Mesendoderm (in vitro differentiated cells): ENCODE results near the gene TBXA2R.
"Not testable (repeated sequence)": the region's sequence is repeated elsewhere in the genome, so short reads cannot be mapped to it uniquely, and the experiment has no call there.

Experiments
- DNase-seq: peaks from one replicate; pipeline ENCODE4 v3.0.0; 2013
- H2AK5ac ChIP-seq: 2 replicates; pipeline ENCODE4 v1.6.1; 2013; ENCODE audit warnings: low read length, inconsistent platforms
- H2BK120ac ChIP-seq: 2 replicates; pipeline ENCODE4 v1.6.1; 2013; ENCODE audit warnings: low read depth, mild to moderate bottlenecking, low read length, moderate library complexity, mixed read lengths
- H2BK15ac ChIP-seq: replicated peaks from 2 replicates; pipeline ENCODE4 v1.6.1; 2013; ENCODE audit warnings: low read depth, mild to moderate bottlenecking, moderate library complexity
- H2BK5ac ChIP-seq: 2 replicates; pipeline ENCODE4 v1.6.1; 2013; ENCODE audit warnings: low read length, inconsistent platforms
- H3K18ac ChIP-seq: 2 replicates; pipeline ENCODE4 v1.6.1; 2013; ENCODE audit warnings: mild to moderate bottlenecking, low read length, mixed read lengths
- H3K23ac ChIP-seq: one replicate; pipeline ENCODE4 v1.6.1; 2013; ENCODE audit warnings: low read length
- H3K27ac ChIP-seq: 2 replicates; pipeline ENCODE4 v1.5.1; 2013; ENCODE audit warnings: low read depth, mild to moderate bottlenecking, inconsistent platforms, low read length, moderate library complexity
- H3K27me3 ChIP-seq: 2 replicates; pipeline ENCODE4 v1.6.1; 2013; ENCODE audit warnings: low read length, control low read depth, mild to moderate bottlenecking, inconsistent platforms; ENCODE audit not compliant: insufficient read depth, poor library complexity
- H3K36me3 ChIP-seq: 2 replicates; pipeline ENCODE4 v1.6.1; 2013; ENCODE audit warnings: low read length, inconsistent platforms; ENCODE audit not compliant: control insufficient read depth, insufficient read depth
- H3K4ac ChIP-seq: one replicate; pipeline ENCODE4 v1.6.1; 2013; ENCODE audit warnings: low read depth, mild to moderate bottlenecking, low read length, moderate library complexity
- H3K4me1 ChIP-seq: 2 replicates; pipeline ENCODE4 v1.6.1; 2013; ENCODE audit warnings: low read depth, low read length, inconsistent platforms; ENCODE audit not compliant: control insufficient read depth
- H3K4me2 ChIP-seq: 2 replicates; pipeline ENCODE4 v1.6.1; 2013; ENCODE audit warnings: low read length
- H3K4me3 ChIP-seq: 2 replicates; pipeline ENCODE4 v1.5.1; 2013; ENCODE audit warnings: mild to moderate bottlenecking, low read length
- H3K56ac ChIP-seq: one replicate; pipeline ENCODE4 v1.6.1; 2013; ENCODE audit warnings: low read length
- H3K79me1 ChIP-seq: 2 replicates; pipeline ENCODE4 v1.6.1; 2013; ENCODE audit warnings: low read length, inconsistent platforms
- H3K79me2 ChIP-seq: 2 replicates; pipeline ENCODE4 v1.6.1; 2013; ENCODE audit warnings: mild to moderate bottlenecking, low read length; ENCODE audit not compliant: control insufficient read depth, insufficient read depth
- H3K9ac ChIP-seq: 2 replicates; pipeline ENCODE4 v1.6.1; 2013; ENCODE audit warnings: low read length, inconsistent platforms
- H4K5ac ChIP-seq: one replicate; pipeline ENCODE4 v1.6.1; 2013; ENCODE audit warnings: low read length
- H4K8ac ChIP-seq: one replicate; pipeline ENCODE4 v1.6.1; 2013; ENCODE audit warnings: low read depth, mild to moderate bottlenecking, control low read depth, low read length, moderate library complexity
- WGBS: extraction: QIAGEN DNeasy Blood & Tissue Kit; methylation state at CpG from one replicate; pipeline ENCODE4 v1.1.7; 2013; ENCODE audit warnings: low lambda C conversion rate, missing lambda C conversion rate; ENCODE audit not compliant: insufficient coverage; ENCODE audit errors: extremely low coverage; 5-methylcytosine and 5-hydroxymethylcytosine counted together

TBXA2R gene

DNA sequence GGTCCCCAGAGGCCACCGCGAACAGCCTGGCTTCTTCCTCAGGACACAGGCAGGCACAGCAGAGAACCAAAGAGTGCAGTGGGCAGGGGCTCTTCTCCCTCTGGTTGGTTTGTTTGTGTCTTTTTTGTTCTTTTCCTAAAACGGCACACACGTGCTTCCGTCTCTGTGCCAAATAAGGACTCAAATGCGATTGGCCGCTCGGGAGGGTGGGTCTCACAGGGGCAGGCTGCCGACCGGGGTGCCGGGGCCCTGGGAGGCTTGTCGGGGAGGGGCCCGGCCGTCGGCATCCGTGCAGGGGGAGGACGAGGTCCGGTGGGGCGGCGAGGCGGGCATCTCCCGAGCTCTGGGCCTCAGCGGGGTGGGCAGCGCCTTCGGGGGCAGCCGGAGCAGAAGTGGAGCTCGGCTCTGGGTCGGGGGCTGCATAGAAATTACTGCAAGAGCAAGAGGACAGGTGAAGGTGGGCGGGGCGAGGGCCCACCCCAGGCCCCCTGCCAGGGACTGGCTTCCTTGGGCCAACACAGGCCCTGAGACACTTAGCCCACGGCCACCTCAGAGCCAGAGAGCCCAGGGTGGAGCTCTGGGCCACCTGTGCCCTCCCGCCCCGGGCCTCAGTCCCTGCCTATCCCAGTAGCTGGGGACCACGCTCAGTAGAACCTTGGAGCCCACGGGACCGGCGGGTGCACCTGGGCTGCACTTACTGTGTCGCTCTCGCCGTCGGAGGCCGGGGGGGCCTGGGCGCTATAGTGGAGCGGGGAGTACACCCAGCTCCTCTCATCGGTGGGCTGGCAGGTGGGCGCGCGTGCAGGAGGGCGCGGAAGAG, 26.3 kb upstream of the TBXA2R start:
- no peak overlapping the region for H4K5ac ChIP-seq
- H2BK120ac ChIP-seq: no peak overlapping the region
- WGBS: no CpG with 5 or more reads among the region's 50 CpGs
- H3K4ac ChIP-seq: no peak overlapping the region
- H3K9ac ChIP-seq: no peak overlapping the region
- DNase-seq: no peak
- H3K56ac ChIP-seq: no peak overlapping the region
- H3K27me3 ChIP-seq: no peaks in the 10 kb centered on the region
- H3K18ac ChIP-seq: no peak overlapping the region
- H3K4me3 ChIP-seq: no peak overlapping the region
- no peak overlapping the region for H2BK5ac ChIP-seq
- H4K8ac ChIP-seq: no peak overlapping the region
- H3K23ac ChIP-seq: no peak overlapping the region
- H3K4me1 ChIP-seq: no peaks in the 10 kb centered on the region
- H3K36me3 ChIP-seq: no peaks in the 10 kb centered on the region
- H3K4me2 ChIP-seq: no peak overlapping the region
- no peaks in the 10 kb centered on the region for H3K79me2 ChIP-seq
- H3K27ac ChIP-seq: no peak overlapping the region
- H2BK15ac ChIP-seq: no peak overlapping the region
- no peaks in the 10 kb centered on the region for H3K79me1 ChIP-seq
- no peak overlapping the region for H2AK5ac ChIP-seq

DNA sequence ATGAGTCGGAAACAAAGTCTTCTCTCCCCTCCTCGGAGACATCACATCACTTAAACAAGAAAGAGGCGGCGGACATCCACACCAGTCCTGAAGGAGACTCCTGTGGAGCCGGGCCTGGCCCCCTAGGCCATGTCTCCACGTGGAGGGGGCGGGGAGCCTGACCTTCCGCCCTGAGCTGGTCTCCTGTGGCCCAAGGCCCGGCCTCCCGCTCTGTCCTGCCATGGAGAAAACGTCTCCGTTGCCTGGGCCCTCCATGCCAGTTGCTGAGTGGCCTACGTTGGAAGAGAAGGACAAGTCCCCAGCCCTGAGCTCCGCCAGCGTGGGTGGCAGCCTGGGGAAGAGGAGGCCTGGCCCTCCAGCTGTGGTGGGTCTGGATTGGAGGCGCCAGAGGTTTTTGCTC, 25.4 kb upstream of the TBXA2R start:
- Histone ChIP-seq H3K56ac (no peak overlapping the region), H4K8ac (no peak overlapping the region), H2BK15ac (no peak overlapping the region), H3K79me2 (no peaks in the 10 kb centered on the region), H4K5ac (no peak overlapping the region), H3K4me2 (no peak overlapping the region), H3K79me1 (no peaks in the 10 kb centered on the region), H2AK5ac (no peak overlapping the region), H3K27ac (no peak overlapping the region), H3K27me3 (no peaks in the 10 kb centered on the region), H2BK120ac (no peak overlapping the region), H3K4me3 (no peak overlapping the region), H2BK5ac (no peak overlapping the region), H3K9ac (no peak overlapping the region), H3K36me3 (no peaks in the 10 kb centered on the region), H3K4me1 (no peaks in the 10 kb centered on the region), H3K4ac (no peak overlapping the region), H3K18ac (no peak overlapping the region), H3K23ac (no peak overlapping the region)
- no peak for DNase-seq
- WGBS: no CpG with 5 or more reads among the region's 16 CpGs

DNA sequence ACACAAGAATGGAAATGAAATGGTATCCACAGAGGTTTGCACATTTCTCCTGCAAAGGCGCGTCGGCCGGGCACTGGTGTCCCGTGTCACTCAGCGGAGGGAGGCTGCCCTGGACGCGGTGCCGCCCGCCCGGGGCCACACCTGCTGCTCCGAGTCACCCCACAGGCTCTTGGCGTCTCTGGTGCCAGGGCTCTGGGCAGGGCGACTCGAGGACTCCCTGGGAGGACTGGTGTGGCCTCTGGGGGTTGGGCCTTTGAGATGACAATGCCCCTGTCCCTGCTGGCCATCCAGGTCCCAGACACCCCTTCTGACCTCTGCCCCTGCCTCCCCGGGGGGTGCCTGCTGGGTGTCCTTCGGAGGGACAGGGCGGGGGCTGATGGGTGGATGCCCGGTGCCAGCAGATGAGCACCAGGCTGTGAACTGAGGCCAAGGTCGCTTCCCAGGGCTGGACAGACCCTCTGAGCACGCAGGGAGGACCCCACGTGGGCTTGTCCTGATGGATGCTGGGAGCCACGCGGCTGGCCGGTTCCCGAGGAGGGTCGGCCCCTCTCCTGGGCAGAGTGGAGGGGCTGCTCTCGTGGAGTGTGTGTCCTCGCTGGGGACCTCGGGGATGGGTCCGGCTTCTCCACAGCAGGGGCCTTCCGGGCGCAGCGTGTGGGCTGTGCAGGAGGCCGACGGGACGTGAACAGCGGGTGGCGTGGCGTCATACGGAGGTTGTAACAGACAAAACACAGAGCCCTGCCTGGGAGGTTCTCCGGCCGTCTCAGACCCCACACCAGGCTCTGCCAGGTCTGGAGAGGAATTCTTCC, 24.6 kb upstream of the TBXA2R start:
- peaks cover 3% of the 10 kb centered on the region for H3K79me2 ChIP-seq
- no peak overlapping the region for H3K23ac ChIP-seq

GRCh38 chr19:3628766-3629165, 22.1 kb upstream of the TBXA2R start:
- H3K4me3 ChIP-seq, H3K56ac ChIP-seq, H2AK5ac ChIP-seq, H3K9ac ChIP-seq, H3K36me3 ChIP-seq, H3K27me3 ChIP-seq, H3K18ac ChIP-seq, H3K4me1 ChIP-seq, H2BK5ac ChIP-seq, H3K4me2 ChIP-seq, H2BK120ac ChIP-seq, DNase-seq, H3K23ac ChIP-seq, H4K5ac ChIP-seq, H4K8ac ChIP-seq, H3K4ac ChIP-seq, H2BK15ac ChIP-seq, H3K27ac ChIP-seq: not testable (repeated sequence)
- Histone ChIP-seq H3K79me2 (peaks cover 22% of the 10 kb centered on the region), H3K79me1 (peaks cover 11% of the 10 kb centered on the region)
- no CpG with 5 or more reads among the region's 9 CpGs for WGBS

More for the DNA sequence above, 24.6 kb upstream of the TBXA2R start:
- H2AK5ac ChIP-seq: no peak overlapping the region
- no peak overlapping the region for H4K8ac ChIP-seq
- no peaks in the 10 kb centered on the region for H3K4me1 ChIP-seq
- no peaks in the 10 kb centered on the region for H3K79me1 ChIP-seq
- no peaks in the 10 kb centered on the region for H3K27me3 ChIP-seq
- H3K9ac ChIP-seq: no peak overlapping the region
- H3K56ac ChIP-seq: no peak overlapping the region
- H3K4me2 ChIP-seq: no peak overlapping the region
- WGBS: no CpG with 5 or more reads among the region's 43 CpGs
- no peak overlapping the region for H3K4me3 ChIP-seq
- no peak overlapping the region for H2BK120ac ChIP-seq
- no peak overlapping the region for H3K4ac ChIP-seq
- no peak overlapping the region for H2BK5ac ChIP-seq
- no peak for DNase-seq
- H4K5ac ChIP-seq: no peak overlapping the region
- H2BK15ac ChIP-seq: no peak overlapping the region
- H3K27ac ChIP-seq: no peak overlapping the region
- H3K36me3 ChIP-seq: no peaks in the 10 kb centered on the region
- no peak overlapping the region for H3K18ac ChIP-seq

- no peak overlapping the region for H2AK5ac ChIP-seq
- no peaks in the 10 kb centered on the region for H3K27me3 ChIP-seq
- H4K5ac ChIP-seq: no peak overlapping the region
- H2BK15ac ChIP-seq: no peak overlapping the region
- H2BK5ac ChIP-seq: no peak overlapping the region
- no peak overlapping the region for H3K23ac ChIP-seq
- H3K4me2 ChIP-seq: no peak overlapping the region
- H3K27ac ChIP-seq: no peak overlapping the region
- H3K9ac ChIP-seq: no peak overlapping the region
- H3K56ac ChIP-seq: no peak overlapping the region
- no peak overlapping the region for H3K4ac ChIP-seq
- no CpG with 5 or more reads among the region's 7 CpGs for WGBS
- H3K79me2 ChIP-seq: peaks cover 22% of the 10 kb centered on the region
- peaks cover 11% of the 10 kb centered on the region for H3K79me1 ChIP-seq
- no peak for DNase-seq
- no peaks in the 10 kb centered on the region for H3K36me3 ChIP-seq
- H3K18ac ChIP-seq: no peak overlapping the region
- H2BK120ac ChIP-seq: no peak overlapping the region
- H3K4me1 ChIP-seq: peaks cover 2% of the 10 kb centered on the region
- H3K4me3 ChIP-seq: no peak overlapping the region
- no peak overlapping the region for H4K8ac ChIP-seq
These were observed 20.7 kb upstream of the TBXA2R start for GRCh38 chr19:3627351-3627723.
